GM19035 (cell line): ENCODE results near the gene CFHR4.
"Not testable (repeated sequence)": the region's sequence is repeated elsewhere in the genome, so short reads cannot be mapped to it uniquely, and the experiment has no call there.

Source experiments
- ATAC-seq: cut with Tn5 transposase; IDR thresholded peaks from one replicate; pipeline ENCODE4 v1.9.1; 2021; ENCODE audit not compliant: unreplicated experiment

CFHR4 gene

GRCh38 chr1:196933531-196934189 lies 45.8 kb downstream of the CFHR4 start:
- ATAC-seq, result no peak

- ATAC-seq, result not testable (repeated sequence)
Measured at GRCh38 chr1:196941474-196941873, 53.6 kb downstream of the CFHR4 start.

GRCh38 chr1:196943568-196943967 lies 55.7 kb downstream of the CFHR4 start, which contains the start of gene CFHR2:
TSS of gene CFHR2 (plus strand) at chr1:196943738. CDS start at chr1:196943881, 143 bp downstream.
- ATAC-seq, result not testable (repeated sequence)

GRCh38 chr1:196951711-196952394 lies 64.0 kb downstream of the CFHR4 start:
- peak; percentile 78 for ATAC-seq

- ATAC-seq, result no peak
Measured at GRCh38 chr1:196954778-196955177, 66.9 kb downstream of the CFHR4 start.

GRCh38 chr1:196955926-196956325 lies 68.1 kb downstream of the CFHR4 start:
- no peak for ATAC-seq

- peak; percentile 66 for ATAC-seq
Measured at GRCh38 chr1:196960854-196961253, 73.0 kb downstream of the CFHR4 start.
